Peyer's patch (tissue), 4 donors: Measurements from ENCODE around the gene GAL3ST3. TPM values are rescaled to one million over a fixed set of nuclear protein-coding genes. Genes with fewer than 3 reads are reported as not detected.

Experiments
- DNase-seq, 3 donors: peaks; one replicate each; pipeline ENCODE4 v3.0.0-alpha.2; 2017 to 2019
- H3K27ac ChIP-seq, 4 donors: fragments of 200-600 bp; sonication (generic); one replicate each; pipeline ENCODE4 v1.5.1; 2016 to 2019
- H3K27me3 ChIP-seq, 2 donors: fragments of 200-600 bp; sonication (generic); one replicate each; pipeline ENCODE4 v1.5.1; 2019
- H3K36me3 ChIP-seq, 3 donors: fragments of 200-600 bp; sonication (generic); one replicate each; pipeline ENCODE4 v1.5.1; 2016 to 2019
- H3K4me1 ChIP-seq, 4 donors: fragments of 200-600 bp; sonication (generic); one replicate each; pipeline ENCODE4 v1.5.1; 2016 to 2019
- H3K4me3 ChIP-seq, 4 donors: fragments of 200-600 bp; sonication (generic); 1 replicate in 3 of 4; 2 replicates in 1 of 4; pipeline ENCODE4 v1.5.1; 2016 to 2019; ENCODE audit warnings: mild to moderate bottlenecking in 1 of 4
- H3K9me3 ChIP-seq, 4 donors: fragments of 200-600 bp; sonication (generic); one replicate each; pipeline ENCODE4 v1.5.1; 2016 to 2019; ENCODE audit warnings: mild to moderate bottlenecking in 1 of 4
- POLR2A ChIP-seq, 2 donors: fragments of 450-650 bp; IDR thresholded peaks; one replicate each; pipeline ENCODE4 v1.5.1; 2017; ENCODE audit warnings: antibody characterized with exemption in 2 of 2, mild to moderate bottlenecking in 2 of 2, moderate library complexity in 2 of 2
- total RNA-seq, 4 donors: library from RNA; depleted of rRNA; stranded (reverse); fragments of >200 nt; gene quantifications; one replicate each; pipeline ENCODE4 v1.1.0, GENCODE V29; 2016
- TF ChIP-seq, protein P1 (sequence below), 6 experiments: fragments of 450-650 bp in 4 of 6; fragments of 200-600 bp in 2 of 6; sonication (generic) in 1 of 6; IDR thresholded peaks; one replicate each; pipeline ENCODE4 v1.5.1; 2017 to 2019; ENCODE audit warnings: antibody characterized with exemption in 6 of 6, mild to moderate bottlenecking in 3 of 6, moderate library complexity in 1 of 6

GAL3ST3 gene
- total RNA-seq, 4 donors from 2014 or later, result not detected

DNA sequence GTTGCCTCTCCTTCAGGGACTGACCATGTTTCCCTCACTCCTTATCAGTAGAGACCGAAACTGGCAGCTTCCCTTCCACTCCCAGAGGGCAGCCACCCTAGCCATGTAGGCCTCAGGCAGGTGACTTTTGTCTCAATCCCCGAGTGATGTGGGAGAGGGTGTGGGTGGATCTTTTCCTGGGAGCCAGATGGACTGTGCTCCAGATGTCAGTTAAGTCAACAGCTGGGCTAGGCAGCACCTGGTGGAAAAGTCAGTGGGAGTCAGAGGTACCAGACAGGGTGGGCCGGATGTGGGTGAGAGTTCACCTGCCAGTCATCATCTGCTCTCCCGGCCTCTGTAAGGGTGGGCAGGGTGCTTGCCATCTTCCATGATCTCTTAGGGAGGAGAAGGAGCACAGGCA lies 44.8 kb downstream of the GAL3ST3 start:
- no peak overlapping the region for H3K27ac ChIP-seq
- peaks cover 0 to 22% (median 4%) of the 10 kb centered on the region in 4 donors for H3K4me1 ChIP-seq
- H3K9me3 ChIP-seq, result no peaks in the 10 kb centered on the region
- DNase-seq, result no peak
- no peak overlapping the region for H3K4me3 ChIP-seq
- no peaks in the 10 kb centered on the region for H3K27me3 ChIP-seq
- peaks cover 0 to 24% (median 0%) of the 10 kb centered on the region in 3 donors for H3K36me3 ChIP-seq
- TF ChIP-seq, protein P1, sequence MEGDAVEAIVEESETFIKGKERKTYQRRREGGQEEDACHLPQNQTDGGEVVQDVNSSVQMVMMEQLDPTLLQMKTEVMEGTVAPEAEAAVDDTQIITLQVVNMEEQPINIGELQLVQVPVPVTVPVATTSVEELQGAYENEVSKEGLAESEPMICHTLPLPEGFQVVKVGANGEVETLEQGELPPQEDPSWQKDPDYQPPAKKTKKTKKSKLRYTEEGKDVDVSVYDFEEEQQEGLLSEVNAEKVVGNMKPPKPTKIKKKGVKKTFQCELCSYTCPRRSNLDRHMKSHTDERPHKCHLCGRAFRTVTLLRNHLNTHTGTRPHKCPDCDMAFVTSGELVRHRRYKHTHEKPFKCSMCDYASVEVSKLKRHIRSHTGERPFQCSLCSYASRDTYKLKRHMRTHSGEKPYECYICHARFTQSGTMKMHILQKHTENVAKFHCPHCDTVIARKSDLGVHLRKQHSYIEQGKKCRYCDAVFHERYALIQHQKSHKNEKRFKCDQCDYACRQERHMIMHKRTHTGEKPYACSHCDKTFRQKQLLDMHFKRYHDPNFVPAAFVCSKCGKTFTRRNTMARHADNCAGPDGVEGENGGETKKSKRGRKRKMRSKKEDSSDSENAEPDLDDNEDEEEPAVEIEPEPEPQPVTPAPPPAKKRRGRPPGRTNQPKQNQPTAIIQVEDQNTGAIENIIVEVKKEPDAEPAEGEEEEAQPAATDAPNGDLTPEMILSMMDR (IDR thresholded peaks at IDR 0.05), result no peak
- TF ChIP-seq POLR2A (IDR thresholded peaks at IDR 0.05), result no peak

DNA sequence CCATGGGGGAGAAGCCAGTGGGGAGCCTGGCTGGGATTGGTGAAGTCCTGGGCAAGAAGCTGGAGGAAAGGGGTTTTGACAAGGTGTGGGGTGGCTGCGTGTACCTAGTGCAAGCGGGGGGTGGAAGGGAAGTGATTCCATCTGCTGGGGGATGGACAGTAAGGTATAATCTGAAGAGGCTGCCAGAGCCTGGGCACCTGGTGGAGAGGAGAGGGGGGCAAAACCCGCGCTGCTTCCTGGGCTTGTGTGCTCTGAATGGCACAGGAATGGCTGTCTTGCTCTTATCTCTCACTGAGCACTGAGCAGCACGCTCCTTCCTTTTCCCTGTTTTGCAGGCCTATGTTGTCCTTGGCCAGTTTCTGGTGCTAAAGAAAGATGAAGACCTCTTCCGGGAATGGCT lies 45.7 kb downstream of the GAL3ST3 start:
- Histone ChIP-seq H3K36me3 (peaks cover 0 to 33% (median 0%) of the 10 kb centered on the region in 3 donors), H3K27ac (peak overlapping the region; percentile 86 to 99 (median 94)), H3K4me1 (peaks cover 0 to 22% (median 4%) of the 10 kb centered on the region in 4 donors), H3K27me3 (no peaks in the 10 kb centered on the region), H3K4me3 (peak overlapping the region; percentile 75 to 90 (median 78)), H3K9me3 (no peaks in the 10 kb centered on the region)
- TF ChIP-seq, protein P1 (IDR thresholded peaks at IDR 0.05), result no peak
- TF ChIP-seq POLR2A (IDR thresholded peaks at IDR 0.05), result no peak
- no peak for DNase-seq

DNA sequence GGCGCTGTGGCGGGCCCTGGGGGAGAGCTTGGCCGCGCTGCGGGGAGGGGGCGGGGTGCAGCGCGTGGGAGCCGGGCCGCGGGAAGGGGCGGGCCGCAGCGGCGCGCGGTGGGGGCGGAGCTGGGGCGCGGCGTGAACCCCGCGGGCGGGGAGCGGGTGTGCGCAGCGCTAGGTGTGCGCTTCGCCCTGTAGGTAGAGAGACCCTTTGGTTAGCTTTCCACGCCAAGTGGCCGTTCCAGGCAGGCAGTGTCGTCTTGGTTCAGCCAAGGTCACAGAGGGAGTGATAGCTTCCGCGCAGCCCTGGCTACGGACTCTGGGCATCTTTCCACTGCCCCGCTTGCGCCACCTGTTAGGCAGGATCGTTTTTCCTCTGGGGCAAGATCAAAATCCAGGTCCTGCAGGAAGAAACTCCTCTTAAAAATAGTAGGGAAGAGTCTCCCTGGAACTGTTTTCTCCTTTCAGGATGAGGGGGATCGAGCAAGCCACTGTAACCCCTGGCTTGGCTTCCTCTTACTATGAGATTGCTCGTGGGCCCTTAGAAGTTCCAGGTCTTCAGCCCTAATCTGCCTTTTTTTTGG lies 46.2 kb downstream of the GAL3ST3 start:
- no peaks in the 10 kb centered on the region for H3K27me3 ChIP-seq
- peak overlapping the region; percentile 75 to 90 (median 78) for H3K4me3 ChIP-seq
- H3K36me3 ChIP-seq, result peaks cover 0 to 38% (median 0%) of the 10 kb centered on the region in 3 donors
- no peaks in the 10 kb centered on the region for H3K9me3 ChIP-seq
- peak overlapping the region; percentile 86 to 99 (median 94) for H3K27ac ChIP-seq
- peaks cover 0 to 22% (median 4%) of the 10 kb centered on the region in 4 donors for H3K4me1 ChIP-seq
- DNase-seq, result peak in 1 of 3 donors; percentile 85
- no peak for TF ChIP-seq POLR2A (IDR thresholded peaks at IDR 0.05)
- TF ChIP-seq, protein P1 (IDR thresholded peaks at IDR 0.05), result no peak

DNA sequence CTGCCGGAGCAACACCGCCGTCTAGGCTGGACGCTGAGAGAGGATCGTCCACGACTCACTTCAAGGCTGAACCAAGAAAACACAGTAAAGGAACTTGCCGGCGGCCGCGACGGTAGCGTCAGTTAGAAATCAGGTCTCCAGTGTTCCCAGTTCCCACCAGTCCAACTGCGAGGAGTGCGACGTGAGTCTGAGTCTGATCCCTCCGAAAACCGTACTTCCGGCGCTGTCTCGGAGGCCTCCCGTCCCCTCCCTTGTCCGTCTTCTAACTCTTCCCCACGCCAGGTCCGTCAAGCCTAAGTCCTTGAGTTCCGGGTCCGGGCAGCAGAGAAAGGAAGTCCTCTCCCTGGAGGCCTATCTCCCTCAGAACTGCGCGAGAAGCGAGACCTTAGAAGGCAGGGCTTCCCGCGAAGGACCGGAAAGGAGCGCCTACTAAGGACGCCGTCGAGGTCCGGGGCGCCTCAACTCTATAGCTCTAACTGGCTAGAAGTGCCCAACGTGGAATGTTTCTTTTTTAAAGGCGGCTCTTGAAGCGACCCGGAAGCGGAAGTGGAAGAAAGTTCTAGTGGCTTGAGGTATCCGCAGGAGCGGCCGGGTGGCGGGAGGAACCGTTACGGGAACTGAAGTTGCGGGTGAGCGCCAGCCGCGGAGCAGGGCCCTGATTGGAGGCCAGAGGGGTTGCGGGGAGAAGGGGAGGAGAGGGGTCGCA lies 46.9 kb downstream of the GAL3ST3 start, which contains the start of the genes BANF1 and EIF1AD:
BANF1 (plus strand) TSS at position 562 of the 706 bp plus-strand sequence. CDS start 748 bp downstream, outside the sequence.
EIF1AD (minus strand) TSS at position 216 of the 706 bp plus-strand sequence. CDS start 1,768 bp downstream, outside the sequence.
- Histone ChIP-seq H3K27me3 (no peaks in the 10 kb centered on the region), H3K9me3 (no peaks in the 10 kb centered on the region), H3K27ac (peak within 1 kb of the TSS; percentile 86 to 99 (median 94)), H3K36me3 (peaks cover 0 to 45% (median 0%) of the 10 kb centered on the region in 3 donors), H3K4me3 (peak within 1 kb of the TSS; percentile 75 to 90 (median 78)), H3K4me1 (peaks cover 0 to 22% (median 4%) of the 10 kb centered on the region in 4 donors)
- peak; percentile 30 to 64 for TF ChIP-seq POLR2A (IDR thresholded peaks at IDR 0.05)
- TF ChIP-seq, protein P1 (IDR thresholded peaks at IDR 0.05), result peak in 1 of 6 experiments; percentile 13
- DNase-seq, result peak; percentile 88 to 97 (median 92)

DNA sequence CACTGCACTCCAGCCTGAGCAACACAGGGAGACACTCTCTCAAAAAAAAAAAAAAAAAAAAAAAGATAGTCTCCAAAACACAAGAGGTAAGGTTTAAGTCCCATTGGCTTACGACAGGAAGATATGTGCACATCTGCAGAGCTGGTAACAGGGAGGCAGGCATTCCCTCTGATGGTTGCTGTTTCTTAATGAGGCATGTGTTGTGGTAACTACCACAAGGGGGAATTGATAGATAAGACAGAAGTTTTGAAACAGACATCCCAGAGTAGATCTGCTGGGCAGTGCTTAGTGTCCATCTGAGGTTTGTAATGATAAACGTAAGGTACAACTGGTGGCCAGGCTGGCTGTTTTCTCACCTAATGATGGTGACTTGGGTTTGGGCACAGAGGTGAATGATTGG lies 51.7 kb downstream of the GAL3ST3 start:
- H3K4me3 ChIP-seq, result no peak overlapping the region
- no peaks in the 10 kb centered on the region for H3K27me3 ChIP-seq
- H3K36me3 ChIP-seq, result peaks cover 0 to 37% (median 0%) of the 10 kb centered on the region in 3 donors
- TF ChIP-seq, protein P1 (IDR thresholded peaks at IDR 0.05), result no peak
- TF ChIP-seq POLR2A (IDR thresholded peaks at IDR 0.05), result no peak
- no peaks in the 10 kb centered on the region for H3K9me3 ChIP-seq
- no peak for DNase-seq
- no peak overlapping the region for H3K27ac ChIP-seq
- peaks cover 0 to 16% (median 0%) of the 10 kb centered on the region in 4 donors for H3K4me1 ChIP-seq
